COR-L47 (cell line): Measurements from ENCODE around the gene PPFIBP2.

Experiments used
- DNase-seq: peaks from one replicate; lab custom pipeline; 2025; lab: John Stamatoyannopoulos, UW

PPFIBP2 gene

DNA sequence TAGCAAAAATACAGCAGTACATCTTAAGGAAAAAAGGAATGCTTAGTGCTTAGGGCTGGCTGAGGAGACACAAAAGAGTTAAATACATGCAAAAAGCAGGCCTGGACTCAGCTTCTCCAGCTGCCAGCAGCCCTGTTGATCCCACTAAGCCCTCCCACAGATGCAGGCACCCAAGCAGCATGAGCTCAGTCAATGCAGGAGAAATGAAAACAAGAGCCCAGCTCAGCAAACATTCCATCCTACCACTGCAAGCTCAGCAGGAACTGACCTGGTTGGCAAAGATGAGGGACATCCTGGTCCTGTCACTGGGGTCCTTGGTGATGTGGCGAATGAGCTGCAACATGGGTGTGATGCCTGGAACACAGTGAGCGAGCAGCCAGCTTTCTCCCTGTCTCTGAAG is 153.7 kb downstream of the PPFIBP2 start:
- no peak for DNase-seq

- DNase-seq: no peak
These were observed 154.7 kb downstream of the PPFIBP2 start for GRCh38 chr11:7668464-7668863.

GRCh38 chr11:7668911-7669310 is 155.1 kb downstream of the PPFIBP2 start:
- DNase-seq: no peak

GRCh38 chr11:7670641-7671040 is 156.8 kb downstream of the PPFIBP2 start:
- no peak for DNase-seq

GRCh38 chr11:7671347-7672215 is 157.8 kb downstream of the PPFIBP2 start:
- no peak for DNase-seq

- no peak for DNase-seq
These were observed 158.6 kb downstream of the PPFIBP2 start for GRCh38 chr11:7672276-7672959.

DNA sequence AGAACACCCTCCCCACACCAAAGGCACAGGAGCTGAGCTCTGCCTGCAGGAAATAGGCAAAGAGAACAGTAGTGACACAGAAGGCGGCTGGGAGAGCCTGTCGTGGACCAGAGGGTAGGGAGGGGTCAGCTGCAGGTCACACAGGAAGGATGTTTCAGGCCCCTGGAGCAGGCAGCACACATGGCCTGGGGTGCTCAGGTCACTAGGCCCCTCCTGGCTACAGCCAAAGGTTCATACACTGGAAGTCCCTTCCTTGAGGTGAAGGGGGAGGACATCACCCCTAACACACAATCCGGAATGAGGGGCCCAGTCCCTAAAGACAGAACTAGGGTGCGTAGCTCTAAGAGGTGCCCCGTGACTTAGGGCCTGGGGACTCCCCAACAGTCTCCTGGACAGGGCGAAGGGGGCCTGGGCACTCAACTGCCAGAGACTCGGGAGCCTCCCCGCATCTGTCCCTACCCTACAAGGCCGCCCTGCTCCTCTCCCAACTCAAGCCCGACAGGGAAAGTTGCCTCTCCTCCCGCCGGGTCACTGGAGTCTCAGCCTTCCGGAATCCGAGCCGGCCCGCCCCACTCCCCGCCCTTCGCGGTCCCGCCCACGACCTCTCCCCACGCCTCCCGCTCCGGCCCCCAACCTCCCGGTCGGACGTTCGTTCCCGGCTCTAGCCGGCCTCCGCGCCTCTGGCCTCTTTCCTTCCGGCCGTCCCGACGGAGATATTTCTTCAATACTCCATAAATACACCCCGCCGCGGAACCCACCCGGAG is 159.3 kb downstream of the PPFIBP2 start, which contains the start of gene CYB5R2:
TSS of gene CYB5R2 (minus strand) at position 541 of the 764 bp plus-strand sequence. CDS start 675 bp downstream, outside the sequence.
- DNase-seq: no peak

GRCh38 chr11:7673724-7674434 is 160.1 kb downstream of the PPFIBP2 start:
- DNase-seq: no peak

GRCh38 chr11:7675631-7676030 is 161.8 kb downstream of the PPFIBP2 start:
- DNase-seq: no peak

- DNase-seq: no peak
These were observed 163.3 kb downstream of the PPFIBP2 start for GRCh38 chr11:7677071-7677470.

DNA sequence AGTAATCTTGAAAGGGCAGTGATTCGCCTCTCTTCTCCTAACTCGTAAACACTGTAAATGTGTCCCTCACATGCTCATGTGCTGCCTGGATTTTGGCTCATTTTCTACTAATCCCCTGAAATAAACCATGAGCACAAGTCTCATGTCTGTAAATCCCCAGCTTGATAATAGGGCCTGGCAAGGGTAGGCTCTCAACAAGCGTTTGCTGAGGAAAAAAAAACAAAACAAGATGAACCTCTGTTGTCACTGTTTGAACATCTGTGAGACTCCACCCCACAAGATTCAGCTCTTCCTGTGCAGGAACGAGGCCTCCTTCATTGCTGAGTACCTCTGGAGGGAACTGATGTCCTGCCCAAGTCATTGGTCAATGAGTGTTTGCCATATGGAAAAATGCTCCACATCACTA is 164.0 kb downstream of the PPFIBP2 start:
- DNase-seq: no peak

GRCh38 chr11:7683571-7683970 is 169.8 kb downstream of the PPFIBP2 start:
- DNase-seq: no peak

DNA sequence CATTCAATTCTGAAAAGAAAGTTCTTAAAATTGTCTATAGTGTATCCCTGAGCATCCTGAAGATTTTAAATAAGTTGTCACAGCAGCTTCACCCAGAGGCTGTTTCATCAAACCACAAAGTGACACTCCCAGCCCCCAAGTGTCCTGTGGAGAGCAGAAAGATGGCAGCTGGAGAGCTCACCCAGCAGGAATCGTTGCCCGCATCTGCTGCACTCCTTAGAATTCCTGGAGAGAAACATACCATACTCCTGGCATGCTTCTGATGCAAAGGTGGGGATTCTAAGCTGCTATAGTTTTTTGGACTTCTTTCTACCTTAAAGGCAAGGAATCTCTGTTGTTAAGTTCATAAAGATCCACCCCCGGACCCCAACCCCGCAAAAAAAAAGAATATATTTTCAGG is 173.0 kb downstream of the PPFIBP2 start:
- DNase-seq: no peak

GRCh38 chr11:7687386-7687785 is 173.6 kb downstream of the PPFIBP2 start:
- DNase-seq: no peak

- DNase-seq: no peak
These were observed 174.5 kb downstream of the PPFIBP2 start for GRCh38 chr11:7688238-7688826.

DNA sequence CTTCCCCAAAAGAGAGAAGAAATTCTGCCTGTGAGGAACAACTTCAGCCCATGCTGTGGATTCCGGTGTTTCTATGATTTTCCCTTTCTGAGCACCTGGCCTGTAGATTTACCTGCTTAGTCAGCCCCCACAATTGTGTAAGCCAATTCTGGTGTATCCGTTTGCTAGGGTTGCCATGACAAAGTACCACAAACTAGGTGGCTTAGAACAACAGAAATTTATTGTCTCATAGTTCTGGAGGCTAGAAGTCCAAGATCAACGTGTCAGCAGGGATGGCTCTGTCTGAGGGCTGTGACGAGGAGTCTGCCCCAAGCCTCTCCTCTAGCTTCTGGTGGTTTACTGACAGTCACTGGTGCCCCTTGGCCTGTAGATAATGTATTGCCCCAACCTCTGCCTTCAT is 175.4 kb downstream of the PPFIBP2 start:
- no peak for DNase-seq

- no peak for DNase-seq
These were observed 176.8 kb downstream of the PPFIBP2 start for GRCh38 chr11:7690648-7691047.

DNA sequence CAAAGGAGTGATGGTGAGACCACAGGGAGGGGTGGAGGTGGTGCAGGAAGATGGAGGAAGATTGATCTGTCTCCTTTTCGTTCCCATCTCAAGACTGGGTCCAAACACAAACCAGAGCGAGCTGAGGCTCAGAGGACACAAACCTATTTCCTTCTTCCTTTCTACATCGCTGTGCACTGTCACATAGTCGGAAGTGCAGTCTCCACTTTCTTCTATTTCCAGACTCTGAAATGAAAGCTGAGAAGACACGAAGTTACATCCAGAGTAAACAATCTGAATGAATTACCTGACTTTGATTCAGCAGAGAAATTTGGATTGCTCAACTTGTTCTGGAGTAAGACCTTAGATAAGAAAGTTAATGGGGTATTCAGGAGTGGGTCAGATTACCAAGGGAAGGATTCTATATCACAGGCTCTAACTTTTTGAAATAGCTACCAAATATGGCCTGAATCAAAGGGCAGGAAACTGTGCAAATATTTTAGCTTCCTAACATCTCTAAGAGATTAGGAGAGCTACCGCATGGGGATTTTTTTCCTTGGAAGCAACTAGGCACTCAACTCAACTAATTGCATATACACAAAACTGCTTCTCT is 178.1 kb downstream of the PPFIBP2 start:
- no peak for DNase-seq

- DNase-seq: no peak
These were observed 178.6 kb downstream of the PPFIBP2 start for GRCh38 chr11:7692426-7692825.

- no peak for DNase-seq
These were observed 180.4 kb downstream of the PPFIBP2 start for GRCh38 chr11:7694235-7694634.

- no peak for DNase-seq
These were observed 182.6 kb downstream of the PPFIBP2 start for GRCh38 chr11:7696424-7696823.
